Type B pancreatic cell (in vitro differentiated cells): ENCODE results near the gene GGCX. TPM values are rescaled to one million over a fixed set of nuclear protein-coding genes. Genes with fewer than 3 reads are reported as not detected.
"Not testable (repeated sequence)": the region's sequence is repeated elsewhere in the genome, so short reads cannot be mapped to it uniquely, and the experiment has no call there.

Source experiments
- DNase-seq: peaks from one replicate; pipeline ENCODE4 v3.0.0; 2021; ENCODE audit warnings: mixed read lengths; ENCODE audit not compliant: unreplicated experiment; ENCODE audit errors: extremely low spot score
- H3K27ac Mint-ChIP-seq: 2 replicates; pipeline ENCODE4 v1.8.0; 2021; ENCODE audit warnings: mild to moderate bottlenecking, mixed read lengths
- H3K27me3 Mint-ChIP-seq: 2 replicates; pipeline ENCODE4 v1.8.0; 2021; ENCODE audit warnings: mixed read lengths
- H3K36me3 Mint-ChIP-seq: 2 replicates; pipeline ENCODE4 v1.8.0; 2021; ENCODE audit warnings: mixed read lengths
- H3K4me1 Mint-ChIP-seq: one replicate; pipeline ENCODE4 v1.8.0; 2021; ENCODE audit warnings: mixed read lengths; ENCODE audit not compliant: unreplicated experiment
- H3K4me3 Mint-ChIP-seq: 2 replicates; pipeline ENCODE4 v1.8.0; 2021; ENCODE audit warnings: mild to moderate bottlenecking, mixed read lengths
- H3K9me3 Mint-ChIP-seq: 2 replicates; pipeline ENCODE4 v1.8.0; 2021; ENCODE audit warnings: mixed read lengths
- total RNA-seq: library from RNA; stranded (reverse); gene quantifications from 2 replicates; pipeline ENCODE4 v1.2.1, GENCODE V29; 2021; ENCODE audit warnings: low replicate concordance
- TF ChIP-seq, protein P1 (sequence below): fragments of 200-600 bp; sonication (generic); conservative IDR thresholded peaks from 2 replicates; pipeline ENCODE4 v1.5.0; 2021; ENCODE audit warnings: antibody characterized with exemption, mild to moderate bottlenecking

The GGCX gene
- total RNA-seq, 1 donor from 2014 or later, result 76.2 TPM

DNA sequence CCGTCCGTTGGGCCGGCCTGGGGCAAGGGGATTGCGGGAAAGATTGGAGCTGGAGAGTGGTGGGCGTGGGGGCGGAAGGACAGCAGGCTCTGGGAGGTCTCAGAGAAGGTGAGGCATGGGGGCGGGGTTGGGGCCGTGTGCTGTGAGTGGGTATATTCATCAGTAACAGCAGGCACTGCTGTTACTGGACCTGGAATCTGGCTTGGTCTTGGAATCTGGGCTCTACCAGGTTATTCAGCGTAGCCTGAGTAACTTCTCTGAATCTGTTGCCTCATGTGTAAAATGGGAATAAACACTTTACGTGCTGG lies 34.7 kb upstream of the GGCX start:
- H3K4me3 Mint-ChIP-seq, result peak overlapping the region; percentile 99

DNA sequence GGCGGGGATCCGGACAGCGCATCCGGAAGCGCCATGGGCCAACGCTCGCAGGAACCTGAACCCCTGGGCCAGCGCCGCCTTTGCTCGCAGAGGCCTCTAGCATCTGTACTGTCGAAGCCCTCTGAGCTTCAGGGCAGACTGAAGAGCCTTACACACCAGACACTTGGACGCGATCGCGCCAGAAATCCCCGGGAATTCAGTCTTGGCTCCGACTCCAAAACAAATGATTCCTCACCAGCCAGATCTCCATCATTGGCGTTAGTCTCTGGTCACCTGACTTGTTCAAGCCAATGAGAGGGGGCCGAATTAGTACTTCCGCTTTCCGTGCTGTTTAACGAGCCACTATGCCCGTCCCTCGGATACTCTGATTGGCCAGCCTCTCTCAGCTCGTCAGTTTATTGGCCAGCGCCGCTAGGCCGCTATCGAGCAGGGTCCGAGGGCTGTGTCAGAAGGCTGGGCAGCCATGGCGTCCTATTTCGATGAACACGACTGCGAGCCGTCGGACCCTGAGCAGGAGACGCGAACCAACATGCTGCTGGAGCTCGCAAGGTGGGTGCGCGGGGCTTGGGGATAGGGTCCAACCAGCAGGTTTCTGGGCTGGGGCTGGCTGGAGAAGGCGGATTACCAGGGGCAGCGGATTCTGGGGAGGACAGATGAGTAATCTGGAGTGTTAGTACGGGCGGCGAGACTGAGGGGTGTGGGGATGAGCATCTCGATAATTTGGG lies 34.2 kb upstream of the GGCX start, which contains the start of gene RNF181:
Gene RNF181, plus strand, starts transcription at position 445 of the 725 bp plus-strand sequence. Its CDS starts 19 bp downstream, at position 464.
- peak within 1 kb of the TSS; percentile 99 for H3K4me3 Mint-ChIP-seq
- H3K9me3 Mint-ChIP-seq, result no peaks in the 10 kb centered on the region
- peaks cover 4% of the 10 kb centered on the region for H3K36me3 Mint-ChIP-seq
- no peaks in the 10 kb centered on the region for H3K27me3 Mint-ChIP-seq
- TF ChIP-seq, protein P1, sequence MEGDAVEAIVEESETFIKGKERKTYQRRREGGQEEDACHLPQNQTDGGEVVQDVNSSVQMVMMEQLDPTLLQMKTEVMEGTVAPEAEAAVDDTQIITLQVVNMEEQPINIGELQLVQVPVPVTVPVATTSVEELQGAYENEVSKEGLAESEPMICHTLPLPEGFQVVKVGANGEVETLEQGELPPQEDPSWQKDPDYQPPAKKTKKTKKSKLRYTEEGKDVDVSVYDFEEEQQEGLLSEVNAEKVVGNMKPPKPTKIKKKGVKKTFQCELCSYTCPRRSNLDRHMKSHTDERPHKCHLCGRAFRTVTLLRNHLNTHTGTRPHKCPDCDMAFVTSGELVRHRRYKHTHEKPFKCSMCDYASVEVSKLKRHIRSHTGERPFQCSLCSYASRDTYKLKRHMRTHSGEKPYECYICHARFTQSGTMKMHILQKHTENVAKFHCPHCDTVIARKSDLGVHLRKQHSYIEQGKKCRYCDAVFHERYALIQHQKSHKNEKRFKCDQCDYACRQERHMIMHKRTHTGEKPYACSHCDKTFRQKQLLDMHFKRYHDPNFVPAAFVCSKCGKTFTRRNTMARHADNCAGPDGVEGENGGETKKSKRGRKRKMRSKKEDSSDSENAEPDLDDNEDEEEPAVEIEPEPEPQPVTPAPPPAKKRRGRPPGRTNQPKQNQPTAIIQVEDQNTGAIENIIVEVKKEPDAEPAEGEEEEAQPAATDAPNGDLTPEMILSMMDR, result no peak
- peak; percentile 89 for DNase-seq
- peak within 1 kb of the TSS; percentile 96 for H3K27ac Mint-ChIP-seq
- H3K4me1 Mint-ChIP-seq, result peaks cover 18% of the 10 kb centered on the region

More for the DNA sequence above, 34.7 kb upstream of the GGCX start:
- Mint-ChIP-seq H3K4me1 (peaks cover 14% of the 10 kb centered on the region), H3K9me3 (no peaks in the 10 kb centered on the region), H3K27me3 (no peaks in the 10 kb centered on the region), H3K27ac (peak overlapping the region; percentile 96), H3K36me3 (peaks cover 4% of the 10 kb centered on the region)
- TF ChIP-seq, protein P1, result no peak
- DNase-seq, result no peak

- peak overlapping the region; percentile 96 for H3K27ac Mint-ChIP-seq
- H3K9me3 Mint-ChIP-seq, result no peaks in the 10 kb centered on the region
- TF ChIP-seq, protein P1, result no peak
- DNase-seq, result no peak
- peak overlapping the region; percentile 99 for H3K4me3 Mint-ChIP-seq
- peaks cover 4% of the 10 kb centered on the region for H3K36me3 Mint-ChIP-seq
- peaks cover 25% of the 10 kb centered on the region for H3K4me1 Mint-ChIP-seq
- no peaks in the 10 kb centered on the region for H3K27me3 Mint-ChIP-seq
These were observed 33.5 kb upstream of the GGCX start for GRCh38 chr2:85594715-85595300.

- TF ChIP-seq, protein P1, result no peak
- no peak overlapping the region for H3K4me3 Mint-ChIP-seq
- H3K9me3 Mint-ChIP-seq, result no peaks in the 10 kb centered on the region
- no peaks in the 10 kb centered on the region for H3K27me3 Mint-ChIP-seq
- no peak overlapping the region for H3K27ac Mint-ChIP-seq
- peaks cover 31% of the 10 kb centered on the region for H3K4me1 Mint-ChIP-seq
- no peak for DNase-seq
- H3K36me3 Mint-ChIP-seq, result peaks cover 4% of the 10 kb centered on the region
These were observed 31.7 kb upstream of the GGCX start for GRCh38 chr2:85593023-85593422.

DNA sequence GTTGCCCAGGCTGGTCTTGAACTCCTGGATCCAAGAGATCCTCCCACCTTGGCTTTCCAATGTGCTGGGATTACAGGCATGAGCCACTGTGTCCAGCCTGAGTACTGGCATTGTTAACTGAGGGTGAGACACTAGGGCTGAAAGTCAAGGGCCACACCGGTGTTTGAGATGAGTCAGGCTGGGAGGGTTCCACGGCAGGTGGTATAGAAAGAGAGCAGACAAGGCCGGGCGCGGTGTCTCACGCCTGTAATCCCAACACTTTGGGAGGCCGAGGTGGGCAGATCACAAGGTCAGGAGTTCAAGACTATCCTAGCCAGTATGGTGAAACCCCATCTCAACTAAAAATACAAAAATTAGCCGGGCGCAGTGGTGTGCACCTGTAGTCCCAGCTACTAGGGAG lies 31.0 kb upstream of the GGCX start:
- not testable (repeated sequence) for H3K27ac Mint-ChIP-seq, H3K27me3 Mint-ChIP-seq, H3K9me3 Mint-ChIP-seq, DNase-seq, H3K36me3 Mint-ChIP-seq
- H3K4me3 Mint-ChIP-seq, result peak overlapping the region; percentile 55
- peaks cover 36% of the 10 kb centered on the region for H3K4me1 Mint-ChIP-seq

DNA sequence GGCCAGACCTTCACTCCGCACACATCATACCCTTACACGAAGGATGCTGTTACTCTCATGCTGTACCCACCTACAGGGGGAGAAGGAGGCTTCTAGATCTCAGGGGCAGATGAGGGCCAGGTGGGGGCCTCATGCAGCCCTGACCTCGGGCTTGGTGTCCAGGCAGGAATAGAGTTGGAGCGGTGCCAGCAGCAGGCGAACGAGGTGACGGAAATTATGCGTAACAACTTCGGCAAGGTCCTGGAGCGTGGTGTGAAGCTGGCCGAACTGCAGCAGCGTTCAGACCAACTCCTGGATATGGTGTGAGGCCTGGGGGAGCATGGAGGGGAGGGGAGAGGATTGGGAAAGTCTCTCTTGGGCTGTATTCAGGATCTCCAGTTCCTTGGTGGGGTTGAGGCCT lies 30.3 kb upstream of the GGCX start:
- Mint-ChIP-seq H3K36me3 (peaks cover 4% of the 10 kb centered on the region), H3K4me3 (no peak overlapping the region), H3K9me3 (no peaks in the 10 kb centered on the region), H3K27me3 (no peaks in the 10 kb centered on the region), H3K27ac (peak overlapping the region; percentile 72), H3K4me1 (peaks cover 37% of the 10 kb centered on the region)
- TF ChIP-seq, protein P1, result no peak
- no peak for DNase-seq
